Mesendoderm (in vitro differentiated cells): ENCODE measurements around the gene RTN4R.
A peak's percentile ranks its signal among the peaks of the same experiment; 100 is the strongest.
"Not testable (repeated sequence)": the region's sequence is repeated elsewhere in the genome, so short reads cannot be mapped to it uniquely, and the experiment has no call there.

Source experiments
- DNase-seq: peaks from one replicate; pipeline ENCODE4 v3.0.0; 2013
- H2AK5ac ChIP-seq: 2 replicates; pipeline ENCODE4 v1.6.1; 2013; ENCODE audit warnings: low read length, inconsistent platforms
- H2BK120ac ChIP-seq: 2 replicates; pipeline ENCODE4 v1.6.1; 2013; ENCODE audit warnings: low read depth, mild to moderate bottlenecking, low read length, moderate library complexity, mixed read lengths
- H2BK15ac ChIP-seq: replicated peaks from 2 replicates; pipeline ENCODE4 v1.6.1; 2013; ENCODE audit warnings: low read depth, mild to moderate bottlenecking, moderate library complexity
- H2BK5ac ChIP-seq: 2 replicates; pipeline ENCODE4 v1.6.1; 2013; ENCODE audit warnings: low read length, inconsistent platforms
- H3K18ac ChIP-seq: 2 replicates; pipeline ENCODE4 v1.6.1; 2013; ENCODE audit warnings: mild to moderate bottlenecking, low read length, mixed read lengths
- H3K23ac ChIP-seq: one replicate; pipeline ENCODE4 v1.6.1; 2013; ENCODE audit warnings: low read length
- H3K27ac ChIP-seq: 2 replicates; pipeline ENCODE4 v1.5.1; 2013; ENCODE audit warnings: low read depth, mild to moderate bottlenecking, inconsistent platforms, low read length, moderate library complexity
- H3K27me3 ChIP-seq: 2 replicates; pipeline ENCODE4 v1.6.1; 2013; ENCODE audit warnings: low read length, control low read depth, mild to moderate bottlenecking, inconsistent platforms; ENCODE audit not compliant: insufficient read depth, poor library complexity
- H3K36me3 ChIP-seq: 2 replicates; pipeline ENCODE4 v1.6.1; 2013; ENCODE audit warnings: low read length, inconsistent platforms; ENCODE audit not compliant: control insufficient read depth, insufficient read depth
- H3K4ac ChIP-seq: one replicate; pipeline ENCODE4 v1.6.1; 2013; ENCODE audit warnings: low read depth, mild to moderate bottlenecking, low read length, moderate library complexity
- H3K4me1 ChIP-seq: 2 replicates; pipeline ENCODE4 v1.6.1; 2013; ENCODE audit warnings: low read depth, low read length, inconsistent platforms; ENCODE audit not compliant: control insufficient read depth
- H3K4me2 ChIP-seq: 2 replicates; pipeline ENCODE4 v1.6.1; 2013; ENCODE audit warnings: low read length
- H3K4me3 ChIP-seq: 2 replicates; pipeline ENCODE4 v1.5.1; 2013; ENCODE audit warnings: mild to moderate bottlenecking, low read length
- H3K56ac ChIP-seq: one replicate; pipeline ENCODE4 v1.6.1; 2013; ENCODE audit warnings: low read length
- H3K79me1 ChIP-seq: 2 replicates; pipeline ENCODE4 v1.6.1; 2013; ENCODE audit warnings: low read length, inconsistent platforms
- H3K79me2 ChIP-seq: 2 replicates; pipeline ENCODE4 v1.6.1; 2013; ENCODE audit warnings: mild to moderate bottlenecking, low read length; ENCODE audit not compliant: control insufficient read depth, insufficient read depth
- H3K9ac ChIP-seq: 2 replicates; pipeline ENCODE4 v1.6.1; 2013; ENCODE audit warnings: low read length, inconsistent platforms
- H4K5ac ChIP-seq: one replicate; pipeline ENCODE4 v1.6.1; 2013; ENCODE audit warnings: low read length
- H4K8ac ChIP-seq: one replicate; pipeline ENCODE4 v1.6.1; 2013; ENCODE audit warnings: low read depth, mild to moderate bottlenecking, control low read depth, low read length, moderate library complexity
- WGBS: extraction: QIAGEN DNeasy Blood & Tissue Kit; methylation state at CpG from one replicate; pipeline ENCODE4 v1.1.7; 2013; ENCODE audit warnings: low lambda C conversion rate, missing lambda C conversion rate; ENCODE audit not compliant: insufficient coverage; ENCODE audit errors: extremely low coverage; 5-methylcytosine and 5-hydroxymethylcytosine counted together

RTN4R gene

DNA sequence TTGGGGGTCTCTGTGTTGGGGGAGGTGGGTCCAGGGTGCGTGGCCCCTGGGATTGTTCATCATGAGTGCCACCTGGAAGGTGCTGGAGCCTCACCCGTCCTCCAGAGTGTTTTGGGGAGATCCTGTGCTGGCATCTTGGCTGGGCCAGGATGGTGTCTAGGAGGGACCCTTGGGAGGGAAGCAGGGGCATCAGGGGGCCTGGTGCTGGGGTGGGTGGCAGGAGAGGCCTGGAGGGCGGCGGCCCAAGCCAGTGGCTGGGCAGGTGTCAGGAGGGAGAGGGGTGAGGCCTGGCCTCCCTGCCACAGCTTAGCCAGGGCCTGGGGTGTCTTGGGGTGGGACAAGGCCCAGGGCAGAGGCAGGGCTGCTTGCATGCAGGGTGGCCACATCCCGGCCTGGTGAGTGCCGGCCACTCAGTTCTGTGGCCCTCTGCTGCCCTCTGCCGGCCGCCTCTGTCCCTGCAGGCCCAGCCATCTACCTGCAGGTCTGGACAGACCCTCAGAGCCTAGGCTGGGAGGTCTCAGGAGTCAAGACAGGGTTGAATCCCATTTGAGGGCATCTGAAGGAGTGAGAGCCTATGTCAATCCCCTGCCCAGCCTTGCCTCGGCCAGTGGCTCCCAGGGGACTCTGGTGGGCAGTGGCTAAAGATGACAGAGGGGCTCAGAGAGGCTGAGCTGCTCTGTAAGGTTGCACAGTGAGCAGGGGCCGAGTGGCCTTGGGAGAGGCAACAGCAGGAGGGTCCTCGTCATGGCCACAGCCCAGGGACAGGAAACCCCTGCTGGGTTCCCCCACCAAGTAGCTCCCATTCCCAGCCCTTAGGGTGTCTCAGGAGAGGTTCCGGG is 17.6 kb upstream of the RTN4R start:
- H4K5ac ChIP-seq, H3K79me1 ChIP-seq, H3K9ac ChIP-seq, H2AK5ac ChIP-seq, H3K4me3 ChIP-seq, H2BK5ac ChIP-seq, H3K36me3 ChIP-seq, H3K56ac ChIP-seq, H2BK15ac ChIP-seq, H3K4me1 ChIP-seq, H3K27ac ChIP-seq, H2BK120ac ChIP-seq, H3K4ac ChIP-seq, H4K8ac ChIP-seq, H3K18ac ChIP-seq, H3K27me3 ChIP-seq, H3K4me2 ChIP-seq, H3K23ac ChIP-seq, H3K79me2 ChIP-seq: not testable (repeated sequence)
- no CpG with 5 or more reads among the region's 12 CpGs for WGBS
- DNase-seq: peak; percentile 43

DNA sequence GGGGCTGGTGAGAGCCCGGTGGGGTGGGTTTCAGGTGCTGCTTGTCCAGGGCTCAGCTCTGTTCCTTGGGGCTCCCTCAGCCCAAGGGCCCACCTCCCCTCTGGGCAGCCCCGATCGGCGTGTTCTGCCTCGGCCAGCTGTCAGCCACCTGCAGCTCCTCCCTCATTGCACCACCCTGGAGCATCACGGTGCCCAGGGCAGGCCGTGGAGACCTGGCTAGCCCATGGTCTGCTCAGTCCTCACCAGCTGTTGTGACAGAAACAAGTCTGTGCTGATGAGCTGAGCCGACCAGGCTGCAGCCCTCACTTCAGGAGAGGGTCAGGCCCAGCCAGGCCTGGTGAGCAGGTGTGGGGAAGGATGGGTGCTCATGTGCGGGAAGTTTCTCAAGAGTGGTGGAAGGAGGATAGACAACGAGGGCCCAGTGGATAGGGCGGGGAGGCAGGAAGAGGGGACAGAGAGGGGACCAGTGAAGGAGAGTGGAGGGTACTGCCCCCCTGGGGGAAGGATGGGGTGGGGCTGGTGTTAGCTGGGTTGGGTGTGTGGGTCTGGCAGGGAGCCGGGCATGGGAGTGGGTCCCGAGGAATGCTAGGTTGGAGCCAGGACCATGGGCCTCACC is 16.5 kb upstream of the RTN4R start:
- H2BK5ac ChIP-seq: no peak overlapping the region
- no peak overlapping the region for H3K4me3 ChIP-seq
- H3K18ac ChIP-seq: no peak overlapping the region
- H3K4ac ChIP-seq: no peak overlapping the region
- no peaks in the 10 kb centered on the region for H3K4me1 ChIP-seq
- H3K56ac ChIP-seq: no peak overlapping the region
- no peak overlapping the region for H4K8ac ChIP-seq
- DNase-seq: no peak
- H2BK15ac ChIP-seq: no peak overlapping the region
- H3K4me2 ChIP-seq: no peak overlapping the region
- no peaks in the 10 kb centered on the region for H3K36me3 ChIP-seq
- H3K79me1 ChIP-seq: no peaks in the 10 kb centered on the region
- no peaks in the 10 kb centered on the region for H3K79me2 ChIP-seq
- no peak overlapping the region for H4K5ac ChIP-seq
- no peaks in the 10 kb centered on the region for H3K27me3 ChIP-seq
- H2AK5ac ChIP-seq: no peak overlapping the region
- no CpG with 5 or more reads among the region's 13 CpGs for WGBS
- H2BK120ac ChIP-seq: no peak overlapping the region
- no peak overlapping the region for H3K9ac ChIP-seq
- H3K23ac ChIP-seq: no peak overlapping the region
- no peak overlapping the region for H3K27ac ChIP-seq

DNA sequence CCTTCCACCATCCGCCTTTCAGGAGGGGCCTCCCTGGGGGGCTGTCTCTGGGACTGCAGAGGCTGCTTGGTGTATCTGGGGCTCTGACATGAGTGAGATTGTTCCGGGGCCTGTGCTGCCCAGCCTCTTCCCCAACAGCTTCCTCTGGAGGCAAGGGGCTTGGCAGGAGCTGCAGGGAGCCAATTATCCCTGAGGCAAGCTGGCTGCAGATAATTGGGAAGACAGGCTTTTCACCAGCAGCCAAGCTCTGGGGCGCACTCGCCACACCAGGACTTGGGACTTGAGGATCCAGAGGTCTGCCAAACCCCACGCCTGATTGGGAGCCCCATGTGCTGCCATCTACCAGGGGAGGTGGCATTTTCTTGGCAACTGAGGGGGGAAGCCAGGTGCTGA is 15.6 kb upstream of the RTN4R start:
- no peak overlapping the region for H2AK5ac ChIP-seq
- no peaks in the 10 kb centered on the region for H3K79me2 ChIP-seq
- no peak overlapping the region for H4K8ac ChIP-seq
- no peaks in the 10 kb centered on the region for H3K27me3 ChIP-seq
- no peak overlapping the region for H2BK5ac ChIP-seq
- no peak overlapping the region for H2BK120ac ChIP-seq
- WGBS: no CpG with 5 or more reads among the region's 5 CpGs
- H3K18ac ChIP-seq: no peak overlapping the region
- H2BK15ac ChIP-seq: no peak overlapping the region
- no peak overlapping the region for H3K4ac ChIP-seq
- no peak overlapping the region for H3K56ac ChIP-seq
- no peaks in the 10 kb centered on the region for H3K79me1 ChIP-seq
- H3K4me2 ChIP-seq: no peak overlapping the region
- H3K4me1 ChIP-seq: no peaks in the 10 kb centered on the region
- H3K27ac ChIP-seq: no peak overlapping the region
- no peak overlapping the region for H3K23ac ChIP-seq
- no peaks in the 10 kb centered on the region for H3K36me3 ChIP-seq
- H3K9ac ChIP-seq: no peak overlapping the region
- H3K4me3 ChIP-seq: no peak overlapping the region
- no peak overlapping the region for H4K5ac ChIP-seq
- no peak for DNase-seq

DNA sequence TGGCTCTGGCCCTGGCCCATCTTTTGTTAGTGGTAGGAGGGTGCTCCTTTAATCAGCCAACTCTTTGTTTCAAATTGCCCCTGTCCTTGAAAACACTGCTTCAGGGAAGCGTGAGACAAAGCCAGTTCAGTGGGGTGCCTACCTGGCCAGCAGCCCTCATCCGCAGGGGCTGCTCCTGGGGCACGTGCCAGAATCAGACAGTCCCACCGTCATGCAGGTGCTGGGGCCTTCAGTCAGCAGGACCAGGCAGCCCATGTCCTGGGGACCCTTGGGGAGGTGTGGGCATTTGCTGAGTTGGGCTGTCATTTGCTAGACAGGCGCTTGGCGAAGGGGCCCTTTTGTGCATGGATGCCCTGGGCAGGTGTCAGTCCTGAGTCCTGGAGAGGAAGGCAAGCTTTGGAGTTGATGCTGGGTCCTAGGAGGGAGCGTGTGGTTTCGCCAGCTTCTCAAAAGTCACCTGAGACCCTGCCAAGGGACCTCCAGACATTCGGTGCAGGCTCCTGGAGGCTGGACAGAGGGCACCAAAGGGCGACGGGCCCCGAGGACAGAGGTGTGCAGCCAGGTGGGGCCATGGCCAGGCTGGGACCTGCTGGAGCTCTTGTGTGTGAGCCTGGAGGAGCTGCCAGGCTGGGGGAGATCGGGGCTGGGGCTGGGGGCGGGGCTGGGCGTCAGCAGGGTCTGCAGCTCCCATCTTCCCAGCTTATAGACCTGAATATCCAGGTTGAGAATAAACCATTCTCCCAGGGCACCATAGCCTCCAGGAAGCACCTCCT is 15.0 kb upstream of the RTN4R start:
- no peaks in the 10 kb centered on the region for H3K79me2 ChIP-seq
- H4K5ac ChIP-seq: no peak overlapping the region
- H3K23ac ChIP-seq: no peak overlapping the region
- no peak overlapping the region for H2BK120ac ChIP-seq
- DNase-seq: no peak
- no peak overlapping the region for H3K27ac ChIP-seq
- H3K36me3 ChIP-seq: no peaks in the 10 kb centered on the region
- no peak overlapping the region for H3K56ac ChIP-seq
- no peaks in the 10 kb centered on the region for H3K27me3 ChIP-seq
- no peak overlapping the region for H2BK5ac ChIP-seq
- no peak overlapping the region for H3K18ac ChIP-seq
- no peak overlapping the region for H3K4ac ChIP-seq
- H3K79me1 ChIP-seq: no peaks in the 10 kb centered on the region
- H3K4me1 ChIP-seq: no peaks in the 10 kb centered on the region
- H3K4me2 ChIP-seq: no peak overlapping the region
- H3K4me3 ChIP-seq: no peak overlapping the region
- H3K9ac ChIP-seq: no peak overlapping the region
- no peak overlapping the region for H4K8ac ChIP-seq
- WGBS: no CpG with 5 or more reads among the region's 15 CpGs
- no peak overlapping the region for H2BK15ac ChIP-seq
- no peak overlapping the region for H2AK5ac ChIP-seq

DNA sequence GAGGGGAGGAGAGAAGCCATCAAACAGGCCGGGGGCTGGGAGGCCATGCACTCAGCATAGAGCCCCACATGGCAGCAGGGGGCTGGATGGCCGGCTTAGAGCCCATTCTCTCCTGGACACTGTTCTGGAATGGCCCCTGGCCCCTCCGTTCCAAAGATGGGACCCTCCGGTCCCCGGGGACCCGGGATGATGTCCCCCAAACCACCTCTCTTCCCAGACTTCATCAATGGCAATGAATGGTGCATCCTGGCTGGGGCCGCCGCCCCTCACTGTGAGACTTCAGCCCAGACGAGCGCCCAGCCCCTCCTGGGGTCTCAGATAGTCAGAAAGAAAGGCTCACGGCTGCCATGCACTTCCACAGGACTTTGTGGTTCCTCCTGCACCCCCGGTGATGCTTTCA is 13.8 kb upstream of the RTN4R start:
- no peak overlapping the region for H3K4me3 ChIP-seq
- no CpG with 5 or more reads among the region's 12 CpGs for WGBS
- H3K23ac ChIP-seq: no peak overlapping the region
- no peak overlapping the region for H3K56ac ChIP-seq
- H3K27me3 ChIP-seq: no peaks in the 10 kb centered on the region
- H2AK5ac ChIP-seq: no peak overlapping the region
- DNase-seq: no peak
- H4K5ac ChIP-seq: no peak overlapping the region
- no peak overlapping the region for H2BK120ac ChIP-seq
- H3K4ac ChIP-seq: no peak overlapping the region
- H4K8ac ChIP-seq: no peak overlapping the region
- H2BK5ac ChIP-seq: no peak overlapping the region
- no peak overlapping the region for H2BK15ac ChIP-seq
- no peaks in the 10 kb centered on the region for H3K4me1 ChIP-seq
- H3K36me3 ChIP-seq: no peaks in the 10 kb centered on the region
- no peaks in the 10 kb centered on the region for H3K79me1 ChIP-seq
- H3K18ac ChIP-seq: no peak overlapping the region
- H3K4me2 ChIP-seq: no peak overlapping the region
- no peaks in the 10 kb centered on the region for H3K79me2 ChIP-seq
- no peak overlapping the region for H3K27ac ChIP-seq
- no peak overlapping the region for H3K9ac ChIP-seq
